NCI-H524 (cell line): ENCODE measurements around the gene COMMD3.
"Not testable (repeated sequence)": the region's sequence is repeated elsewhere in the genome, so short reads cannot be mapped to it uniquely, and the experiment has no call there.

Experiments
- DNase-seq, 2 experiments: peaks; one replicate each; lab custom pipeline; 2025; lab: John Stamatoyannopoulos, UW

The COMMD3 gene

DNA sequence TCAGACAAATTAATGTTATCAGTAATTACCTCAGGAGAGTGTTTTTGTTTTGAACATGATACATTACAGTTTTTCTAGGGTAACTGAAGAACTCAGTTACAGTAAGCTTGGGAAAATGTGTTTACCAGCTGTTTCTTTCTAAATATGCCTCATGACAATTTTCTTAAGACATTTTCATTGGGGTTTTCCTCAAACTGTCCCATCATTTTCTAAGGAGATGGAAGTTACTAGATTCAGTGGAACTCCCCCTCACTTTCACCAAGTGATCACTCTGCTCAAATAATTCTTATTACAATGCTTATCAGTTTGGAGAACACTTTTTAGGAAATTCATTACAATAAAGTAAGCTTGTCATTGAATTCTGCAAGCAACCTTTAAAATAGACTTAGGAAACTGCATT is 22.7 kb downstream of the COMMD3 start:
- no peak for DNase-seq

- DNase-seq = no peak
Measured at GRCh38 chr10:22339761-22340328, 23.7 kb downstream of the COMMD3 start.

GRCh38 chr10:22340329-22341189 is 24.4 kb downstream of the COMMD3 start:
- peak in 1 of 2 experiments; percentile 49 for DNase-seq

GRCh38 chr10:22341190-22341925 is 25.2 kb downstream of the COMMD3 start:
- DNase-seq = no peak

GRCh38 chr10:22341926-22342196 is 25.7 kb downstream of the COMMD3 start:
- DNase-seq = no peak

- DNase-seq = no peak
Measured at GRCh38 chr10:22342421-22342820, 26.2 kb downstream of the COMMD3 start.

DNA sequence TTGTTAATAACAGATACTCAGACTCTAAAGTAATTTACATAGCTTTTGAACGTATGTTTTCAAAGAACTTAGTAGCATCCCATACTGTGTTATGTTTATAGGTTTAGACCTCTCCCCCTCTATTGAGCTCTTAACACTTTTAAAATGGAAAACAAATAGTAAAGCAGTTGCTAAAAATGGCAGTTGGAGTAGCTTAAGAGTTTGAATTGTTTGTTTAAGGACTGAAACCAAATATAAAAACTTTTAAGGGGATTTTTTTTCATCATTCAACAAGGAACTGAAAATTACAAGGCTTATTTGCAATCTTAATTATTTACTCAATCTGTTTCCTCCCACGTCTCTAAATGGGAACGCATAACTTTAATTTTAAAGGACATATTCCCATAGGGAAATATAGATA is 27.5 kb downstream of the COMMD3 start:
- DNase-seq = no peak

DNA sequence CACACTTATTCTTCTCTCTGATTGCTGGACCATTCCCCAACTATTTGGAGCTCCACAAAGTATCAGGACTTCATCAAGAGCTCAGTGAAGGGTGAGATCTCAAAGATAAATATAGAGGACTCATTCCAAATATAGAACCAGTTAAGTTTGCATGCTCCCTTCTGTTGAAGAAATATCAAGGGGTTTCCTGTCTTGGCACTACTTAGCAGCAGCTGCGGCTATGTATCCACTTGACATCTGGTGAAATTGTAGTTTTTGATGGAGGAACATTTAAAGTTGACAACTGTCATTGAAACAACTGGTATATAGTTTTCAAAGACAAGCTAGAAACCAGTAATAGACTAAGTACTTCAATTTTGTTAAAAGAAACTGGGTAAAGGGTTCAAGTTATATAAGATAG is 28.1 kb downstream of the COMMD3 start:
- DNase-seq = no peak

DNA sequence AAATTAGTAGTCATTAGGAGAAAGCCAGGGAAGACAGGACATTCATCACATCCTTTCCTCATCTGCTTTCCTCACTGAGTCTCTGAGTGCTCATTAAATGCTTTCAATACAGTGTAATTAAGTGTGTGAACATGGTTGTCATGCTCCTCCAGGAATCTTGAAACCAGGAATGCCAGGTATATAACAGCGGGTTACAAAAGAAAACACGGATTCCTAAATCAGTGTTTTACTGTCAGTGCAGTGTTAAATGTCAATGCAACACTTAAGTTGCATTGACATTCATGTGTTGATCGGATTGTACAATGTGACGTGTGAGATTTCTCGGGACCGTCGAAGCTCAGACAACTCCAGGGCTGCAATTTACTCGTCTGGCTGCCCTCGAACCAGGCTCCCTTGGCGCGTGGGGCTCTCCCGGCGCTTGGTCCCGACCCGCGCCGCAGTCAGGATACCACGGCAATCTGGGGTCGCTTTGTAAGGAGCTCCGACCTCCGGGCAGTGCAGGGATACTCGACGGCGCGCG is 28.7 kb downstream of the COMMD3 start:
- no peak for DNase-seq

DNA sequence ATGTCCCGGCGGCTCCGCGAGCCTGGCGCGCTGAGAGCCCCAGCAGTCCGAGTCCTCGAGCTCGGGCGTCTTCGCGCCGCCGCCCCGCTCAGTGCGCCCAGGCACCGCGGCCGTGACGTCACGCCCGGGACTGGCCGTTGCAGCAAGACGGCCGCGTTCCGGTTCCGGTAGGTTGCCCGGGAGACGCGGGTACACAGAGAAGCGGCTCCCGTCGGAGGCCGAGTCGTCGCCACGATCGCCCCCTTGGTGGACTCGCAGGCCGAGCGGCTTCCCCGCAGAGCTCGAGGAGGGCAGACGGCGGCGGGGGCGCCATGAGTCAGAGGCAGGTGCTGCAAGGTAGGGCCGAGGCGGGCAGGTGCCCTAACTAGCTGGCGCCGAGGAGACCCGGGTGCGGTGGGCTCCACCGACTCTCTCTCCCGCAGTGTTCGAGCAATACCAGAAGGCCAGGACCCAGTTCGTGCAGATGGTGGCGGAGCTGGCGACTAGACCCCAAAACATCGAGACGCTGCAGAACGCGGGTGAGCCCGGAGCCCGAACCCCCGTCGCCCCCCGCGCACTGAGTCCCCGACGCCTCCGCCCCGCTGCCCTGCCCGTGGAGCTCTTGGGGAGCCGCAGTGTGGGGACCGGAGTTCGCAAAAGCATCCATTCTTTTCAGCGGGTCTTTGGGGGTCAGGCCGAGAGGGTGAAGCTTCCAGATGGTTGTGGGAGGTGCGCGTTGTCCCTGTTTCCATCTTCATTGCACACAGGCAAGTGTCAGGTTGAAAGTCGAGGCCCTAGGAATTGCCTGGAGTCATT is 29.3 kb downstream of the COMMD3 start, which contains the start of gene SPAG6:
Gene SPAG6 (plus strand): TSS at position 196 of the 795 bp plus-strand sequence. CDS start 116 bp downstream, at position 312.
- peak in 1 of 2 experiments; percentile 12 for DNase-seq

DNA sequence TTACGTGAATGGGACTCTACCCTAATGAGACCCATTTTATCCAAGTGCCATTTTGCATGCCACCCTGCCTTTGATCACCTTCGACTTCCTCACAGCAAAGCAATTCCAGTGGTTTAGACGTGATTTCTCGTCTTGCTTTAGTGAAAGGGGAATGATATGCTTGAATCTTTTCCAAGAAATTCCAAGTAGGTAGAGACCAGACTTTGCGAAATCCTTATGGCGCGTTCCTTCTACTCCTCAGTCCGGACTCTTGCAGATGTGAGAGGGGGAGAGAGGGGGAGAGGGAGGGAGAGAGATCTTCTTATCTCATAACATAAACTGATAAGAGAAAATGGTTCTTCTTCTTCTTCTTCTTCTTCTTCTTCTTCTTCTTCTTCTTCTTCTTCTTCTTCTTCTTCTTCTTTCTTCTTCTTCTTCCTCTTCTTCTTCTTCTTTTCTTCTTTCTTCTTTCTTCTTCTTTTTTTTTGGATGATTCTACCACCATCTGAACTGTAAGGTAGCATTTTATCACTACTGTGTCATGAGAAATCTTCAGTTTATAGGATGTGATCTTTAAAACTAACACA is 30.0 kb downstream of the COMMD3 start:
- DNase-seq = no peak

- no peak for DNase-seq
Measured at GRCh38 chr10:22349755-22350154, 33.6 kb downstream of the COMMD3 start.

DNA sequence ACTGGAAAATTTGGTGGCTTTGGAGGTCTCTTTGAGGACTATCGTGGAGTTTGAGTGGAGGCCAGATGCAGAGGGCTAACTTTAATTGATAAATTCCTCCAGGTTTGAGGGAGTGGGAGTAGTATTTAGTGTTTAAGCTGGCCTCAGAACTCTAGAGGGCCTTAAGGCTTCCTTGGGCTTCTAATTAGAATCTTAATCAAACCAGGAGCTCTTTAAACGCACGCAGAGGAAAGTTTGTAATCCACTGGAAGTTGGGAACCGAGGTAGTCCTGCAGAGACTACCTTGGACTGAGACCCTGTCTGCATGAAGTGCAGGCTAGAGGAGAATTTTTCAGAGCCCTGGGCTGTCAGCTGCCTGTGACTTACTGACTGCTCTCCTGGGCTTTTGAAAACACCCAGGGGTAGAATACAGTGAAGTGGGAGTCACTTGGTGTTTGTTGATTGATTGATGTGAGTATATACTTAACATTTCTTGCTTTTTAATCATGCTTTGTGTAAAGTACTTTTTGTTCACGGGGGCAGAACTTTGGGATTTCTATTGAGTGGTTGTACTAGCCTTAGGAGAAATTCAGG is 35.0 kb downstream of the COMMD3 start:
- DNase-seq = no peak

DNA sequence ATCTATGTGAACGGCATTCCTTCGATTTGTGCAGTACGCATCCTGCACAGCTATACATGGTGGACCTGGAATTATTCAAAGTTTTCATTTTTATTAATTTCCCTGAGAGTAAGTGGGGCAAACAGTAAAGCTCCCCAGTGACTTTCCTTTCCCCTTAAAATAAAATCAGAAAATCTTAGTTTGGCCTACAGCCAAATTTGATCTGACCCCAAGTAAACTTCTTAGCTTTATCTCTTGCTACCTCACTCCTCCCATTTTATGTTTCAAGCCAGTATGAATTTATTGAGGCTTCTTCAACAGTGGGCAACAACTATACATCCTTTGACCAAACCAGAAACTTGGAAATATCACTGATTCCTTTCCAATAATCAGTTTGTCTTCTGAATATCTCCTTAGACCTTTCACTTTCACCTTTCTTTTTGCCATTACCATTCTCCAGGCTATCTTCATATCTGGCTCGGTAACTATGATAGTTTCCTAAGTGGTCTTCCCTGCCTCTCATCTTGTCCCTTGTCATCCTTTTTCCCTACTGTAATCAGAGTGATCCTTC is 40.2 kb downstream of the COMMD3 start:
- no peak for DNase-seq

- DNase-seq = not testable (repeated sequence)
Measured at GRCh38 chr10:22357770-22358169, 41.6 kb downstream of the COMMD3 start.

DNA sequence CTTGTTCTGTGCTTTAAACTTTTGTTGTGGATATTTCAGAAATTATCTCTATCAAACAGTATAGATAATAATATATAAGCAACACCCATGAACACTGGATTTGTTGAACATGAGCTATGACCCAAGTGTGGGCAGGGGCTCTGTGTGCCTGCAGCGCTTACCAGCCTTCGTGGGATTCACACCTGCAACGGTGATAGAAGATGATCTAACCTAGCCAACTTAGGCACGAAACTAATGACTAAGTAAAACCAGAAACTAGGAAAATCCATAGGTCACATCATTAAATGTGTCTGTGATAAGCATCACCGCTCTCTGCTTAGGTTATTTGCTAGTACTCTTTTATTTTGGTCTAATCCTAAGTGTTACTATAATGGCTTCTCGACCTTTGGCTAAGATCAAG is 47.1 kb downstream of the COMMD3 start:
- no peak for DNase-seq

DNA sequence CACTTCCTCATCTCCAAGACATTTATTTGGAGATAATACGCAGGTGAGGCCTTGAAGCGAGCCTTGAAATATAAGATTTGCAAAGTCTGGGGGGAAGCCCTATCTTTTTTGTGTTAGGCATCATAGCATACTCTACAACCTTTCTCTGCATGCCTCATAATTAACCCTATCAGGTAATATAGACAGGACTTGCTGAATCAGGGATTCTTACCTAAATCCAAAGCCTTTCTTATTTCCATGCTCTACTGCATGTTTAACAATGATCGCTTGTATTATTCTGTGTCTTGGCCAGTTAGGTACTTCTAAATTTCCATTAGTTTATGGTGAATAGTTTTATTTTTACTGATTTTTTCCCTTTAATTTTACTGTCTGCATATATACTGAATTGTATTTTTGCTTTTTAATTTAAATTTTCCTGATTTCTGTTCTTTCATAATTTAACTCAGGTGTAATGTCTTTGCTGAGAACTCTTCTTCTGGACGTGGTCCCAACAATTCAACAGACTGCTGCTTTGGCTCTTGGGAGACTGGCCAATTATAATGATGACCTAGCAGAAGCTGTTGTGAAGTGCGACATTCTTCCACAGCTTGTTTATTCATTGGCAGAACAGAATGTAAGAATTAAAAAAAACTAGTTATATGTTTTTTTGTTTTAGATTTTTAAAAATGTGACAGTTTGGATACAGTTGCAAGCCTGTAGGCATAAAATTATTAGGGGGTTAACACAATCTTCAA is 48.4 kb downstream of the COMMD3 start:
- DNase-seq = no peak

DNA sequence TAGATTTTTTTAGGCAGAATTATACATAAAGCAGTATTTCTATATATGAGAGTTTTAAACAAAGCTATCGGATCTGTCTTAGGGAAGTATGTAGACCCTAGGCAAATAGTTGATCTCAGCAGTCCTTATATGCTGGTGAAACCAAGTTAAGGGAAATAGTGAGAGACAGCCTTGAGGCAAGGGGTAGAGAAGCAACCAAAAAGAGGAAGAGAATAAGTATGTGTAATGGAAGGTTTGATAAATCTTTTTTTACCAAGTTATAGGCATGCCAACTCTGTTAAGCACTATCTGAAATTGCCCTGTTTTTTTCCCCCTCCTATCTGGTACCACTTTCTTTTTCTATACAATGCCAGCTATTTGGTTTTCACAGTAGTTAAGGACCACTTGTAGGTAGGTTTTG is 49.0 kb downstream of the COMMD3 start:
- DNase-seq = no peak

GRCh38 chr10:22365644-22366434 is 49.7 kb downstream of the COMMD3 start:
- no peak for DNase-seq

GRCh38 chr10:22366435-22366703 is 50.2 kb downstream of the COMMD3 start:
- DNase-seq = no peak
